HepG2 (cell line): ENCODE measurements around the gene RABGEF1.

Experiments
- EP300 ChIP-seq, 3 experiments: sonication (generic) in 1 of 3; formaldehyde crosslinking in 1 of 3; IDR thresholded peaks; 2 replicates each; pipeline versions ENCODE4 v1.5.1 to v1.6.1; 2011 to 2020; ENCODE audit warnings: low read depth in 2 of 3, low read length in 2 of 3, borderline replicate concordance in 1 of 3, improper control_type of control experiment in 1 of 3, mild to moderate bottlenecking in 1 of 3, missing genetic modification reagents in 1 of 3, moderate library complexity in 1 of 3
- TAF15 ChIP-seq: fragments of 200-400 bp; formaldehyde crosslinking; IDR thresholded peaks from one replicate; pipeline ENCODE4 v1.6.1; 2018; ENCODE audit warnings: mild to moderate bottlenecking, low read depth, low read length; ENCODE audit not compliant: poor library complexity, severe bottlenecking
- TF ChIP-seq, protein P1 (sequence below): sonication (generic); formaldehyde crosslinking; IDR thresholded peaks from 2 replicates; pipeline ENCODE4 v1.5.0; 2020; ENCODE audit warnings: mild to moderate bottlenecking, missing genetic modification reagents, moderate library complexity
- TF ChIP-seq, protein P2 (sequence below): sonication (generic); formaldehyde crosslinking; IDR thresholded peaks from 2 replicates; pipeline ENCODE4 v1.8.1; 2023; ENCODE audit warnings: missing genetic modification reagents, mild to moderate bottlenecking, borderline replicate concordance
- TF ChIP-seq, protein P3 (sequence below): sonication (generic); formaldehyde crosslinking; IDR thresholded peaks from 2 replicates; pipeline ENCODE4 v1.4.0; 2020; ENCODE audit warnings: missing genetic modification reagents, borderline replicate concordance

DNA sequence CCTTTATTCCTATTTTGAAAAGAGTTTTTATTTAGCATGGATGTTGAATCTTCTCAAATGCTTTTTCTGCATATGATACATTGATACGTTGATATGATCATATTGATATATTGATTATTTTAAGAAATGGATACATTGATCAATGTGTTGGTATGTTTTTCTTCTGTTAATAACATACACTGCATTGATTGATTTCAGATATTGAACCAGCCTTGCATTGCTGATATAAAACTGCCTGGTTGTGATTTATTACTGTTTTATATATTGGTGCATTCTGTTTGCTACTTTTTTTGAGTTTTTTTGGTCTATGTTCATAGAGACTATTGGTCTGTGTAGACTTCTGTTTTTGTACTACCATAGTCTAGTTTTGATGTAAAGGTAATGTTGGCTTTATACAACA is 26.8 kb upstream of the RABGEF1 start:
- TF ChIP-seq, protein P1, sequence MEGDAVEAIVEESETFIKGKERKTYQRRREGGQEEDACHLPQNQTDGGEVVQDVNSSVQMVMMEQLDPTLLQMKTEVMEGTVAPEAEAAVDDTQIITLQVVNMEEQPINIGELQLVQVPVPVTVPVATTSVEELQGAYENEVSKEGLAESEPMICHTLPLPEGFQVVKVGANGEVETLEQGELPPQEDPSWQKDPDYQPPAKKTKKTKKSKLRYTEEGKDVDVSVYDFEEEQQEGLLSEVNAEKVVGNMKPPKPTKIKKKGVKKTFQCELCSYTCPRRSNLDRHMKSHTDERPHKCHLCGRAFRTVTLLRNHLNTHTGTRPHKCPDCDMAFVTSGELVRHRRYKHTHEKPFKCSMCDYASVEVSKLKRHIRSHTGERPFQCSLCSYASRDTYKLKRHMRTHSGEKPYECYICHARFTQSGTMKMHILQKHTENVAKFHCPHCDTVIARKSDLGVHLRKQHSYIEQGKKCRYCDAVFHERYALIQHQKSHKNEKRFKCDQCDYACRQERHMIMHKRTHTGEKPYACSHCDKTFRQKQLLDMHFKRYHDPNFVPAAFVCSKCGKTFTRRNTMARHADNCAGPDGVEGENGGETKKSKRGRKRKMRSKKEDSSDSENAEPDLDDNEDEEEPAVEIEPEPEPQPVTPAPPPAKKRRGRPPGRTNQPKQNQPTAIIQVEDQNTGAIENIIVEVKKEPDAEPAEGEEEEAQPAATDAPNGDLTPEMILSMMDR (CRISPR knock-in tag), result no peak
- TF ChIP-seq, protein P2, sequence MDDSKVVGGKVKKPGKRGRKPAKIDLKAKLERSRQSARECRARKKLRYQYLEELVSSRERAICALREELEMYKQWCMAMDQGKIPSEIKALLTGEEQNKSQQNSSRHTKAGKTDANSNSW (CRISPR knock-in tag), result no peak
- TF ChIP-seq, protein P3, sequence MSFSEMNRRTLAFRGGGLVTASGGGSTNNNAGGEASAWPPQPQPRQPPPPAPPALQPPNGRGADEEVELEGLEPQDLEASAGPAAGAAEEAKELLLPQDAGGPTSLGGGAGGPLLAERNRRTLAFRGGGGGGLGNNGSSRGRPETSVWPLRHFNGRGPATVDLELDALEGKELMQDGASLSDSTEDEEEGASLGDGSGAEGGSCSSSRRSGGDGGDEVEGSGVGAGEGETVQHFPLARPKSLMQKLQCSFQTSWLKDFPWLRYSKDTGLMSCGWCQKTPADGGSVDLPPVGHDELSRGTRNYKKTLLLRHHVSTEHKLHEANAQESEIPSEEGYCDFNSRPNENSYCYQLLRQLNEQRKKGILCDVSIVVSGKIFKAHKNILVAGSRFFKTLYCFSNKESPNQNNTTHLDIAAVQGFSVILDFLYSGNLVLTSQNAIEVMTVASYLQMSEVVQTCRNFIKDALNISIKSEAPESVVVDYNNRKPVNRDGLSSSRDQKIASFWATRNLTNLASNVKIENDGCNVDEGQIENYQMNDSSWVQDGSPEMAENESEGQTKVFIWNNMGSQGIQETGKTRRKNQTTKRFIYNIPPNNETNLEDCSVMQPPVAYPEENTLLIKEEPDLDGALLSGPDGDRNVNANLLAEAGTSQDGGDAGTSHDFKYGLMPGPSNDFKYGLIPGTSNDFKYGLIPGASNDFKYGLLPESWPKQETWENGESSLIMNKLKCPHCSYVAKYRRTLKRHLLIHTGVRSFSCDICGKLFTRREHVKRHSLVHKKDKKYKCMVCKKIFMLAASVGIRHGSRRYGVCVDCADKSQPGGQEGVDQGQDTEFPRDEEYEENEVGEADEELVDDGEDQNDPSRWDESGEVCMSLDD, result no peak
- TF ChIP-seq TAF15, result no peak
- no peak for TF ChIP-seq EP300 (IDR thresholded peaks at IDR 0.05; ENCODE audit: low read depth in 2 of 2, low read length in 2 of 2)
- no peak for TF ChIP-seq EP300 (CRISPR knock-in tag; IDR thresholded peaks at IDR 0.05; ENCODE audit: borderline replicate concordance)
